HL-60 (cell line): ENCODE data around the gene HHAT.

Source experiments
- GABPA ChIP-seq: IDR thresholded peaks from 2 replicates; pipeline ENCODE4 v1.6.1; 2012; ENCODE audit warnings: low read depth
- SPI1 ChIP-seq: IDR thresholded peaks from 2 replicates; pipeline ENCODE4 v1.6.1; 2012; ENCODE audit warnings: low read depth, mild to moderate bottlenecking, borderline replicate concordance
- TF ChIP-seq, protein P1 (sequence below): IDR thresholded peaks from 2 replicates; pipeline ENCODE4 v1.6.1; 2012; ENCODE audit warnings: low read depth; ENCODE audit not compliant: insufficient replicate concordance
- TF ChIP-seq, protein P2 (sequence below): IDR thresholded peaks from one replicate; pipeline ENCODE4 v1.5.1; 2011; ENCODE audit warnings: low read length, control low read depth, inconsistent platforms; ENCODE audit not compliant: insufficient read depth

DNA sequence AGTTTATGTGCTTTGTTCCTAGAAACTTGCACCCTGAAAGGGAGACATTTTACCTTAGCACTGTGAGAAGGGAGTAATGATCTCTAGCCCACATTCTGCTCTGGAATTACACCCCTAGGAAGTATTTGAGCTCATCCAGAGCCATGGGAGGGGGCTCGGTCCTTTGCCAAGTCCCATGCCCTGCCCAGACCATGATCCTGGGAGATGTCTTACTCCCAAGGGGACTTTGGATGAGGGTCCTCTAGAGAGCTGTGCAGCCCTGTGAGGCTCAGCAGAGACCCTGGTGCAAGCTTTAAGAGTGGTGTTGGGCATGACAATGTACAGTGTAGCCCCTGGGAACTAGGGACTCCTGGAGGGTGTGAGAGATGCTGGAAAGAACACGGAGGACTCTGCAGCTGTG lies 241.4 kb downstream of the HHAT start:
- TF ChIP-seq, protein P1, sequence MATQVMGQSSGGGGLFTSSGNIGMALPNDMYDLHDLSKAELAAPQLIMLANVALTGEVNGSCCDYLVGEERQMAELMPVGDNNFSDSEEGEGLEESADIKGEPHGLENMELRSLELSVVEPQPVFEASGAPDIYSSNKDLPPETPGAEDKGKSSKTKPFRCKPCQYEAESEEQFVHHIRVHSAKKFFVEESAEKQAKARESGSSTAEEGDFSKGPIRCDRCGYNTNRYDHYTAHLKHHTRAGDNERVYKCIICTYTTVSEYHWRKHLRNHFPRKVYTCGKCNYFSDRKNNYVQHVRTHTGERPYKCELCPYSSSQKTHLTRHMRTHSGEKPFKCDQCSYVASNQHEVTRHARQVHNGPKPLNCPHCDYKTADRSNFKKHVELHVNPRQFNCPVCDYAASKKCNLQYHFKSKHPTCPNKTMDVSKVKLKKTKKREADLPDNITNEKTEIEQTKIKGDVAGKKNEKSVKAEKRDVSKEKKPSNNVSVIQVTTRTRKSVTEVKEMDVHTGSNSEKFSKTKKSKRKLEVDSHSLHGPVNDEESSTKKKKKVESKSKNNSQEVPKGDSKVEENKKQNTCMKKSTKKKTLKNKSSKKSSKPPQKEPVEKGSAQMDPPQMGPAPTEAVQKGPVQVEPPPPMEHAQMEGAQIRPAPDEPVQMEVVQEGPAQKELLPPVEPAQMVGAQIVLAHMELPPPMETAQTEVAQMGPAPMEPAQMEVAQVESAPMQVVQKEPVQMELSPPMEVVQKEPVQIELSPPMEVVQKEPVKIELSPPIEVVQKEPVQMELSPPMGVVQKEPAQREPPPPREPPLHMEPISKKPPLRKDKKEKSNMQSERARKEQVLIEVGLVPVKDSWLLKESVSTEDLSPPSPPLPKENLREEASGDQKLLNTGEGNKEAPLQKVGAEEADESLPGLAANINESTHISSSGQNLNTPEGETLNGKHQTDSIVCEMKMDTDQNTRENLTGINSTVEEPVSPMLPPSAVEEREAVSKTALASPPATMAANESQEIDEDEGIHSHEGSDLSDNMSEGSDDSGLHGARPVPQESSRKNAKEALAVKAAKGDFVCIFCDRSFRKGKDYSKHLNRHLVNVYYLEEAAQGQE = no peak
- TF ChIP-seq, protein P2, sequence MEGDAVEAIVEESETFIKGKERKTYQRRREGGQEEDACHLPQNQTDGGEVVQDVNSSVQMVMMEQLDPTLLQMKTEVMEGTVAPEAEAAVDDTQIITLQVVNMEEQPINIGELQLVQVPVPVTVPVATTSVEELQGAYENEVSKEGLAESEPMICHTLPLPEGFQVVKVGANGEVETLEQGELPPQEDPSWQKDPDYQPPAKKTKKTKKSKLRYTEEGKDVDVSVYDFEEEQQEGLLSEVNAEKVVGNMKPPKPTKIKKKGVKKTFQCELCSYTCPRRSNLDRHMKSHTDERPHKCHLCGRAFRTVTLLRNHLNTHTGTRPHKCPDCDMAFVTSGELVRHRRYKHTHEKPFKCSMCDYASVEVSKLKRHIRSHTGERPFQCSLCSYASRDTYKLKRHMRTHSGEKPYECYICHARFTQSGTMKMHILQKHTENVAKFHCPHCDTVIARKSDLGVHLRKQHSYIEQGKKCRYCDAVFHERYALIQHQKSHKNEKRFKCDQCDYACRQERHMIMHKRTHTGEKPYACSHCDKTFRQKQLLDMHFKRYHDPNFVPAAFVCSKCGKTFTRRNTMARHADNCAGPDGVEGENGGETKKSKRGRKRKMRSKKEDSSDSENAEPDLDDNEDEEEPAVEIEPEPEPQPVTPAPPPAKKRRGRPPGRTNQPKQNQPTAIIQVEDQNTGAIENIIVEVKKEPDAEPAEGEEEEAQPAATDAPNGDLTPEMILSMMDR = no peak
- no peak for TF ChIP-seq SPI1
- TF ChIP-seq GABPA = no peak
